Cortex of kidney (tissue), 1 donor: ENCODE results near the gene UBR3.
"Not testable (repeated sequence)": the region's sequence is repeated elsewhere in the genome, so short reads cannot be mapped to it uniquely, and the experiment has no call there.

Experiments used
- DNase-seq: peaks from one replicate; lab custom pipeline; 2025; lab: John Stamatoyannopoulos, UW

UBR3 gene

DNA sequence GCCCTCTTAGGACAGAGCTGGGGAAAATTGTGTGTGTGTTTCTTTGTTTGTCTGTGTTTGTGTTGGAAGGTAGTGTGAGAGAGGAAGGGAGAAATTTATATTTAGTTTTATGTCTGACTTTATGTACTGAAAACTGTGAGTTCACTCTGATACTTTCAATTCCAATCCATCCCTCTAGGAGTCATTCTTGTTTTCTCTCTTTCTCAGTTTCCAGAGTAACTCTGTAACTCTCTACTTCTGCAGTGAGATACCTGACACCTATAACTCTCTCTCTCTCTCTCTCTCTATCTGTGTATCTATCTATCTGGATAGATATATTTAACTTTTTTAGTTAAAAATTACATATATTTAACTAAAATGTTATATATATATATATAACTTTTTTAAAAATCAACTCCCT is 128.7 kb downstream of the UBR3 start:
- DNase-seq: no peak

DNA sequence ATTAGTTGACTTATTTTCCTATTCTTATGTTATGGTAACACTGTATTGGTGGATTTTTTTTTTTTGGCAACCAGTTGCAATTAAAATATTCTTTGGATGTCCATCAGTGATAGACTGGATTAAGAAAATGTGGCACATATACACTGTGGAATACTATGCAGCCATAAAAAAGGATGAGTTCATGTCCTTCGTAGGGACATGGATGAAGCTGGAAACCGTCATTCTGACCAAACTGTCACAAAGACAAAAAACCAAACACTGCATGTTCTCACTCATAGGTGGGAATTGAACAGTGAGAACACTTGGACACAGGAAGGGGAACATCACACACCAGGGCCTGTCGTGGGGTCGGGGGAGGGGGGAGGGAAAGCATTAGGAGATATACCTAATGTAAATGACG is 130.0 kb downstream of the UBR3 start:
- DNase-seq: not testable (repeated sequence)

DNA sequence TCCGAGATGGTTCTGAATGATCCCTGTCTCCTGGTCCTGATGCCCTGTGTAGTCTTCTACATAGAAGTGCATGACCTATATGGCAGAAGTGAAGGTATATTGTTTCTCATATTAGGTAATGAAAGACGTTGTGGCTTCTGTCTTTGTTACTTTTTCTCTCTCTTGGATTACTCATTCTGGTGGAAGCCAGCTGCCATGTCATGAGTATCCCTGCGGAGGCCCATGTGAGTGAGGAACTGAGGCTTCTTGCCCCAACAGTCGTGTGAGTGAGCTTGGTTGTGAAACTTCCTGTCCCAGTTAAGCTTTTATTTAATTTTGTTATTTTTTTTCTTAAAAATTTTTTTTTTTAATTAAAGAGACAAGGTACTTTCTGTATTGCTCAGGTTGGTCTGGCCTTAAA is 134.7 kb downstream of the UBR3 start:
- DNase-seq: no peak

DNA sequence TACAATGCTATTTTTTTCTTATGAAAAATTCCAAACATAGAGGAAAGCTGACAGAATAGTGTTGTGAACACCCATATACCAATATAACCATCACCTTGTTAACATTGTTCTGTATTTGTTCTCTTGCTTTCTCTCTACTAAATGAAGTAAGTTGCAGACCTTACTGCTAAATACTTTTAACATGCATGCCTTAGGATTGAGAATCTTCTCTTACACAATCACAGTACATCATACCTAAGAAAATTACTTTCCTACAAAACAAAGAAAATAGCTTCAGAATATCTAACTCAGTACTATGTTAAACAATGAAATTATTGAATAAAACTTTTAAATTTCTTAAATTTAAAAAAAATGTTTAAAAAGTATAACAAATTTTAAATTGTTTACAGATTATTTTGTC is 136.5 kb downstream of the UBR3 start:
- no peak for DNase-seq

DNA sequence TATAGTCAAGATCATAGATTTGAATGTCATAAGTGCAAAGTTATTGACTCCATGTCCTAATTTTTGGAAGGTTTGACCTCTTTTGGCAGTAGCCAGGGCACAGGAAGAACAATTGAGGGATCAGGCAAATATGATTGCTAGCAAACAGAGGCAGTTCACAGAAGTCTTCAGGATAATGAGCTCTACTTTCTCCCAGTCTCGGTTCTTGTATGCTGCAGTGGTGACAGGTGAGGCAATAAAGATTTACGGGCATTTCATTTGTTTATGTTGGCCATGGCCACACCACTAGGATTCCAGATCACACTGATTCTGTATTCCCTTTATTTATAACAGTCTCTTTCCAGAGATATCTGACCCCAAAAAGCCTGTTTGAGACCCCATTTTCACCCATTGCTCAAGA is 137.5 kb downstream of the UBR3 start:
- no peak for DNase-seq

DNA sequence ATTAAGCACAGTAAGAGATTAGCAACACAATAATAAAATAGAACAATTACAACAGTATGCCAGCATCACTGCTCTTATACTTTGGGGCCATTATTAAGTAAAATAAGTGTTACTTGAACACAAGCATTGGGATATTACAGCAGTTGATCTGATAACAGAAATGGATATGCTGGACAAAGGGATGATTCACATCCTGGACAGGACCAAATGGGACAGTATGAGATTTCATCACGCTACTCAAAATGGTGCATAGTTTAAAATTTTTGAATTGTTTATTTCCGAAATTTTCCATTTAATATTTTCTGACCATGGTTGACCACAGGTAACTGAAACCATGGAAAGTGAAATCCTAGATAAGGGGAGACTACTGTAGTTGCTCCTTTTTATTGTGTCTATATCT is 138.2 kb downstream of the UBR3 start:
- no peak for DNase-seq

DNA sequence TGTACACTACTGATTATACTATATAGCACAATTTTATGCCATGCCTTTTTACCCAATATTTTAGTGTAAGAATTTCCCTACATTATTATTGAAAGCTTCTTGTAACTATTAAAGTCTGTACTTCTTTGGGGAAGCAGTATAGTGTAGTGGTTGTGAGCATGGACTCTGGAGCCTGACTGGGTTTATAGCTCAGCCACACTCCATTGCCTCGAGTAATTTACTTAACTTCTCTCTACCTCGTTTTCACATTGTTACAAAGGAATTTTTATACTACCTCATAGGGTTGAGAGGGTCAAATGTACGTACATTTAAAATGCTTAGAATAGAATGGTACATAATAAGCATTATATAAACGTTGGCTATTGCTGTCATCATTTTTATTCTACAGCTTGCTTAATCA is 139.2 kb downstream of the UBR3 start:
- no peak for DNase-seq

DNA sequence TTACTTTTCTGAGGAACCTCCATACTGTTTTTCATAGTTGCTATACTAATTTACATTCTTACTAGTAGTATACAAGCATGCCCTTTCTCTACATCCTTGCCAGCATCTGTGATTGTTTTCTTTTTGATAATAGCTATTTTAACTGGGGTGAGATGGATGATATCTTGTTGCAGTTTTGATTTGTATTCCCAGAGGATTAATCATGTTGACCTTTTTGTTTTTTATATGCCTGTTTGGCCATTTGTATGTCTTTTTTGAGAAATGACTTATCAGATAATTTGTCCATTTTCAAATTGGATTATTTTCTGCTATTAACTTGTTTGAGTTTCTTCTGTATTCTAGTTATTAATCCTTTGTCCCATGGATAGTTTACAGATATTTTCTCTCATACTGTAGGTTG is 141.5 kb downstream of the UBR3 start:
- no peak for DNase-seq

DNA sequence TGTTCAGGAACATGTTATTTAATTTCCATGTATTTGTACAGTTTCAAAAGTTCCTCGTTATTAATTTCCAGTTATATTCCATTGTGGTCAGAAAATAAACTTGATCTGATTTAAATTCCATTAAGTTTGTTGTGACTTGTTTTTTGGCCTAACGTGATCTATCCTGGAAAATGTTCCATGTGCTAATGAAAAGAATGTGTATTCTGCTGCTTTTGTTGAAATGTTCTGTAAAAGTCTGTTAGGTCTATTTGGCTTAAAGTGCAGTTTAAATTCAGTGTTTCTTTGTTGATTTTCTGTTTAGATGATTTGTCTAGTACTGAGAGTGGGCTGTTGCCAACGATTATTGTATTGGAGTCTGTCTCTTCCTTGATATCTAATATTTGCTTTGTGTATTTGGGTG is 148.0 kb downstream of the UBR3 start:
- no peak for DNase-seq

DNA sequence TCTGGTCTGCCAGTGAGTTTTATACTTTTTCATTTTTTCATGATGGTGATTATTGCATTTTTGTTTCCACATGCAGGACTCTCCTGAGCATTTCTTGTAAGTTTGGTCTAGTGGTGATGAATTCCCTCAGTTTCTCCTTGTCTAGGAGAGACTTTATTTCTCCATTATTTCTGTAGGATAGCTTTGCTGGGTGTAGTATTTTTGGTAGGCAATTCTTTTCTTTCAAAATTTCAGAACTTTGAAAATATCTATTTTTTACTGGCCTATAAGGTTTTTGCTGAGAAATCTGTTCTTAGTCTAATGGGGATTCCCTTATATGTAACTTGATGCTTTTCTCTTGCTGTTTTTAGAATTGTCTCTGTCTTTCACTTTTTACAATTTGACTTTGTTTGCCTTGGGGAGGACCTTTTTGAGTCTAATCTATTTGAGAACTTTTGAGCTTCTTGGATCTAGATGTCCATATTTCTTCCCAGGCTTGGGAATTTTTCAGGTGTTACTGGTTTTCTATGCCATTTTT is 149.1 kb downstream of the UBR3 start:
- no peak for DNase-seq

DNA sequence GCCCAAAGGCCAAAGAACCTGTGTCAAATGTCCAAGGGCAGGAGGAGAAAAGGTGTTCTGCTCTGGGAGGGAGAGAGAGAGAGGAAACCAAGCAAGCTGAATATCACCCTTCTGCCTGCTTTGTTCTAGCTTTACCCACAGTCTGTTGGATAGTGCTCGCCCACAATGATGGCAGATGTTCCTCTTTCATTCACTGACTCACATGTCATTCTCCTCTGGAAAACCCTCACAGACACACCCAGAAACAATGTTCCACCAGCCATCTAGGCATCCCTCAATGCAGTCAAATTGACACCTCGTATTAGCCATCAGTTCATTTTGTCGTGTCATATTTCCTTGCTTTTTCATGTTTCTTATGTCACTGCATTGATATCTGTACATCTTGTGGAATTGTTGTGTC is 150.3 kb downstream of the UBR3 start:
- DNase-seq: no peak

DNA sequence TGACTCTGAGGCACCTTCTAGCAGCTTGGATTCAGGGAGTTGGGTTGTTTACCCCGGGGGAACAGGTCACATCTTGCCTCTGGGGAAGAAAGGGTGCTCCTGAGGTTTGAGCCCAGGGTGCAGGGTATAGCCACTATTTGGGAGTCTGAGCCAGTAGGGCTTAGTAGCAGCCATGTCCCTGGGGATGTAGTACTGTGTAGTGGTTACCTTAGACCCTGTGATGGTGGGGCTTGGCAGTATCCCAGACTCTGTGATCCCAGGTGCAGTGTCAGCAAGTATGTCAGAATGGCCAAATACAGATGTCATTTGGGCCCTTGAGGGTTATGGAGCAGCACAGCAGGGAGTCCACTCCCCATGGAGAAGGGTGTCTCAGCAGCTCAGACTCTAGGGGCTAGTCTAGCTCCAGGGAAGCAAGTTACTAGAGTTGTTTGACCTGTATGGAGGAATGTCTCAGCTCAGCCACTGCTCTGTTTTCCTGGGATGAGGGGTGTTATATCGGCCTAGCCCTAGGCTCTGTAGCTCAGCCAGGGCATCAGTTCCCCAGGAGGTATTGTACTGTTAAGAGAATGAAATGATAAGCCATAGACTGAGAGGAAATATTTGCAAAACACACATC is 151.3 kb downstream of the UBR3 start:
- no peak for DNase-seq

DNA sequence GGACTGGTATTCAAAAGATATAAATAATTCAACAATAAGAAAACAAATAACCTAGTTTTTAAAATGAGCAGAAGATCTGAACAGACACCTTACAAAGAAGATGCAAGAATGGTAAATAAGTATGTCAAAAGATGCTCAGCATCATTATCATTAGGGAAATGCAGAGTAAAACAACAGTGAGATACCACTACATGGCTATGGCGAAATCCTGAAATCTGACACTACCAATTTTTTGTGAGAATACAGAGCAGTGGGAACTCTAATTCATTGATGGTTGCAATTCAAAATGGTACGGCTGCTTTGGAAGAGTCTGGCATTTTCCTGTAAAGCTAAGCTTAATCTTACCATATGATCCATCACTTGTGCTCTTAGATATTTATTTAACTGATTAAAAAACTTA is 151.8 kb downstream of the UBR3 start:
- no peak for DNase-seq

DNA sequence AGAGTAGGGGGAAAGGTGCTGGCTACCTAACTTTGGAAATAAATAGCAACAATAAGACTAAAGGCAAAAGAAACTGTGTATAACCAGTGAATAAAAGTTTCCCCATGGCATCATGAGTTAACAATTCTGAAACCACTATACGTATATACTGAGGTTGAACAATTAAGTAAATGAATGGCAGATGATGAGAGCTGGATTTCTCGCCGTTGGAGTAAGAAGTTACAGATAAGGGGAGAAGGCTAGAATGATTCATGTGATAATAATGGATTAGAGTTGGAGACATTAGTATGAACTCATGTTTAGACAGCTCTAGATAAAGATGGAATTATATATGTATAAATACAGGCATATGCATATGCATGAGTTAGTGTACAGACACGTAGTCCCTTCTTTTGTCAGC is 152.7 kb downstream of the UBR3 start:
- no peak for DNase-seq

DNA sequence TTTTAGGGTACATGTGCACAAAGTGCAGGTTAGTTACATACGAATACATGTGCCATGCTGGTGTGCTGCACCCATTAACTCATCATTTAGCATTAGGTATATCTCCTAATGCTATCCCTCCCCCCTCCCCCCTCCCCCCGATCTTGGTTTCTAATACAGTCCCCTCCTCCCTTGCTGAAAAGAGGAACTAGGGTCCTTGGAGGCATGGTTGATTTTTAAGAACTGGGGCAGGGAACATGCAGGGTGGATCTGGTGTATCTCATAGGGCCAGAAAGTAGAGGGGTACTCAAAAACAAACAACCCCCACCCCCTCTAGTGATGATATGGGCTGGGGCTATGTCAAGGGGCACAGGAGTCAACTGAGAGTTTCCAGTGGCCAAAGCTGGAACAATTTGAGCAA is 153.4 kb downstream of the UBR3 start:
- DNase-seq: no peak

DNA sequence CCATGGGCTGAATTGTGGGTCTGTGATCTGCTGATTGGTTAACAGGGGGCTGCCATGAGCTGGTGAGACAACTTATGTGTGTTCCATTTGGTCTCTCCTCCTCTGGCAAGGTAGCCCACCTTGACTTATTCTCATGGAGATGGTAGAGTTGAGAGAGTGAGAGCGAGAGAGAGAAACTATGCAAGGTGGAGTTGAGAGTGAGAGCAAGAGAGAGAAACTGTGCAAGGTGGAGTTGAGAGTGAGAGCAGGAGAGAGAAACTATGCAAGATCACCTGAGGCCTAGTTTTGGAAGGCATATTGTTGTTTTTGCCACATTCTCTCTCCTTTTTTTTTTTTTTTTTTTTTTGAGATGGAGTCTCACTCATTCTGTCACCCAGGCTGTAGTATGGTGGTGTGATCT is 155.7 kb downstream of the UBR3 start:
- DNase-seq: no peak

DNA sequence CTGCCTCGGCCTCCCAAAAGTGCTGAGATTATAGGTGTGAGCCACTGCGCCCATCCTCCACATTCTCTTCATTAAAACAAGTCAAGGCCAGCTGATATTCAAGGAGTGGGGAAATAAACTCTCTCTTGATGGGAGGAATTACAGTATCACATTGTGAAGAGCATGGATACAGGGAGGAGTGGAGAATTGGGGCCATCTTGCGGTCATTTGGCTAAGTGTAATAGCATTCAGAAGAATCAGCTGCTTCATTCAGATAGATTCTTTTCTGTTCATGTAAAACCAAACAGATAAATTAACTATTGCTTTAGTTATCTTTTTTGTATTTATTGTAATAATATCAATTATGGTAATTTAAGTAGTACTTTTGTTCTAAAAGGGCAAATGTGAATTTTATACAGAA is 156.3 kb downstream of the UBR3 start:
- no peak for DNase-seq

DNA sequence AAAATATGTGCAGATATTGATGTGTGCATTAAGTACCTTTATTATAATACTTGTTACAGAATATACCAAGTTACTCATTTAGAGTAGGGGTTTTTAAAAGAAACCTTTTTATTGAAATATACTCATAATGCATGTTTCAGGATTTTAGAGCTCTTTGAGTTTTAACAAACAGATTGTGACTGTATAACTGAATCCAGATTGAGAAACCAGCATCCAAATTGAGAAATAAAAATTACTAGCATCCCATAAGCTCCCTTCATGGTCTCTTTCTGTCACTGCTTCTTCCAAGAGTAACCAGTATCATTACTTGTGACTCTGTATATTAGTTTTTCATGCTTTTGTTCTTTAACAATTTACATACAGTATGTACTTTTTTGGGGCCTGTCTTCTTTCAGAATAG is 156.9 kb downstream of the UBR3 start:
- DNase-seq: no peak

DNA sequence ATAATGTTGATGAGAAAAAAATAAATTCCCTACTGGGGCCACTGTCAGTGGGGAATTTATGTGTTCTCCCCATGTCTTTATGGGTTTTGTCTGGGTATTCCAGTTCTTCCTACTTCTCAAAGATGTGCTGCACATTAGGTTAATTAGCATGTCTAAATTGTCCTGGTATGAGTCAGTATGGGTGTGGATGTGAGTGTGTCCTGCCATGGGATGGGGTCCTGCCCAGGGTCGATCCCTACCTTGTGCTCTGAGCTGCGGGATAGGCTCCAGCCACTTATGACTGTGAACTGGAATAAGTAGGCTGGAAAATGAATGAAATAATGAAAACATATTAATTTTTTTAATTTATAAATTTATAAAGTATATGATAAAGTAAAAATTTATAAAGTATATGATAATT is 167.5 kb downstream of the UBR3 start:
- DNase-seq: no peak

DNA sequence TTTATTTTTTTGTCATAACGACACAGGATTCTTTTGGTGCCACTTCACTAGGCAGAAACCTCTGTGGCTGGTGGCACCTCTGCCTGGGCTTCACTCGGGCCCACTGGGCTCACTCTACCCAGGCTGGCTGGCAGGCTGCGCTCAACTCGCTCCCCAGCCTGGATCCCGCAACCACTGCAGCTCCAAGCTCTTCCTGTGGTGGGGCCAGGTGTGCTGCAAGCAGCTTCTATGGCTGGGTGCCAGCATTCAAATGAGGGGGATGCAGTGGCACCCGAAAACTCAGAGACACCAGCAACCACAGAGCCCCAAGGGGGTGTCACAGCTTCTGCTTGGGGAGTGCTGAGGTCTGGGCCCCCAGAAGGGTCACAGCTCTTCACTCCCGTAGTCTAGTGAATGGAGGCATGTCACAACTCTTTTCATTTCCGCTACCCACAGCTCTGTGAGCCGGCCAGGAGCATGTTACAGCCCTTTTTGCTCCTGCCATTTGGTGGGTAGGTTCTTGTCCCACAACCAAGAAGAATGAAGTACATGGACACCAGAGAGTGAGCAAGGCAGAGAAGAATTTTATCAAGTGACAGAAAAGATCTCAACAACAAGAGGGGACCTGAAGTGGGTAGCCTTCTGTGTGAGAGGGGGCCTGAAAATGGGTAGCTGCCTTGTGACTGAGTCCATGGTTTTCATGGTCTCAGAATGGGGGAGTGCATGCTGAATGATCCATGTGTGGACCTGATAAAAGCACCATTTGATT is 170.1 kb downstream of the UBR3 start:
- DNase-seq: no peak

DNA sequence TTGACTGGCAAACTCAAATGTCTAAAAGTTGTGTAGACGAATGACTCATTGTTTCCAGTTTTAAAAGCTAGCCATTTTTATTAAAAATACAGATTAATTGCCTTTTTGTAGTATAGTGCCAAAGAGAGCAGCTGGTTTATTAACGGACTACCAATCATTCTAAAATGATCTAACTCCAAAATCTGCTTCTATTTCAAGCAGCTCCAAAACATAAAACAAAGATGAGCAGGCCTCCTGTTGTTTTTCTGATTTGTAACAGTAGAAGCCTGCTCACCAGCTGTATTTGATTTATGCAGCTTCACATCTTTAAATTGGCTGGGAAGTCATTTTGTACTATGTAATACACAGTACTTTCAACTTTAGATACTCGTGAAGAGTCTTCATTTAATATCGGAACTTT is 171.8 kb downstream of the UBR3 start:
- no peak for DNase-seq

DNA sequence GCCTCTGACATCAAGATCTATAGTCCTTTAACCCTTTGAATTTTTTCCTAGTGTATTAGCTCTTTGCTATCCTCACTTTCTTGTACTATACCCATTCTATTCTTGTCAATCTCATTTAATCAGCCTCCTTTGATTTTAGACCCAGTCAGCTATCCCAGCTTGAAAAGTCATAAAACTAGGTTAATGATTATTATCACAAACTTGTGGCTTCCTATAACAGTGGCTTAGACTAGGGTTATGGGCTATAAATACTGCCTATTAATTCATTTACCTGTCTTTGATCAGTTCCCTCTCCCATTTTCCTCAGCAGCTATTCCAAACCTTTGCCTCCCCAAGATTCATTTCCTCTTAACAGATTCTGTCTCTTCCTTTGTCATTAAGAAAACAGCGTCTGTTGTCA is 174.8 kb downstream of the UBR3 start:
- DNase-seq: no peak

DNA sequence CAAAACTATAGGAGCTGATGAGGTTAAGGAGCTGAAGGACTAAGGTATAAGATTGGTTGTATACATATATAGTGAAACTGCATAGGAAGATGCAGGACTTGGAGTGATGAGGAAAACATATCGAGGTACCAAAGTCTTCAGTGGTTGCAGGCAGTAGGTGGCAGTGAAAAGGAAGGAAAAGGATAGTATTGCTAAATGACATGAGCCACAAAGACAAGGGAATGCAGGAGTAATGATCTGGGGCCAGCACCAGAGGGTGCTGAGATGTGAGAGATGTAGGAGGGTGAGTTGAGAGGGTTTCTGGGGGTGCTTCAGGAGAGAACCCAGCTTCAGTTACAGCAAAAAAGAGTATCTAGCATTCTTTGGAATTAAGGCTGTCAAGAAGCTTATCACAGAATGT is 178.4 kb downstream of the UBR3 start:
- DNase-seq: no peak
